ENCODE data around the gene NPPA. TPM values are rescaled to one million over a fixed set of nuclear protein-coding genes. Genes with fewer than 3 reads are reported as not detected.

The NPPA gene
- polyA plus RNA-seq, 1 of the 3 experiments (the other 2 are of a cell fraction): not detected

- ChIA-PET POLR2A (interaction anchor here (2.2 kb wide), 1 partner anchor 28 kb away, joined by 14 read pairs; no protein-coding TSS in a partner anchor), CTCF (interaction anchor here (0.8 to 4.6 kb wide), 6 partner anchors 12 to 103 kb away, joined by 3 to 42 read pairs (median 4); partner anchors contain the start of gene NPPA)
- Histone ChIP-seq H3K79me2 (ENCODE audit: insufficient read depth) (no peaks in the 10 kb centered on the region), H3K36me3 (replicated peaks in 1 of 2; ENCODE audit: control insufficient read depth in 1 of 2, insufficient read depth in 2 of 2, low read length in 1 of 2) (no peaks in the 10 kb centered on the region), H3K4me2 (no peak overlapping the region), H3K9me3 (no peaks in the 10 kb centered on the region), H3K9ac (no peak overlapping the region), H3K27me3 (ENCODE audit: insufficient read depth) (0 out of 2 replicates have a peak, but pooled peaks cover 5% of the 10 kb centered on the region), H4K20me1 (ENCODE audit: insufficient read depth) (no peaks in the 10 kb centered on the region), H3K27ac (ENCODE audit: low read depth in 2 of 2, low read length in 1 of 2) (peak overlapping the region in 1 of 2 experiments; percentile 99; a peak in 2 of 4 replicates), H3K4me3 (ENCODE audit: low read depth in 2 of 2, low read length in 1 of 2) (no peak overlapping the region), H3K9me2 (no peaks in the 10 kb centered on the region), H3F3A (replicated peaks; ENCODE audit: insufficient read depth) (no peaks in the 10 kb centered on the region), H3K4me1 (ENCODE audit: control insufficient read depth in 1 of 2, insufficient read depth in 2 of 2, low read depth in 1 of 2, low read length in 1 of 2) (peaks cover 0 to 69% of the 10 kb centered on the region in 2 experiments; a peak in 2 of 4 replicates), H2AFZ (ENCODE audit: low read depth) (no peak overlapping the region)
- WGBS (ENCODE audit: low lambda C conversion rate): 63% methylated on average over 13 of the region's 28 CpGs
- no peak for DNase-seq
- TF ChIP-seq REST (IDR thresholded peaks at IDR 0.05; ENCODE audit: low read depth, low read length) (no peak), GATA2 (CRISPR knock-in tag; IDR thresholded peaks at IDR 0.05) (0 out of 2 replicates have a peak, but pooled peaks have one; percentile 16), RCOR1 (IDR thresholded peaks at IDR 0.05; ENCODE audit: low read length) (no peak), CTCF (IDR thresholded peaks at IDR 0.05) (no peak)
Observed at GRCh38 chr1:11879311-11880180, 32.0 kb upstream of the NPPA start.

- no peak overlapping the region for H3K9ac ChIP-seq
- DNase-seq: no peak
- H3K9me2 ChIP-seq: no peaks in the 10 kb centered on the region
- CTCF ChIA-PET: interaction anchor here (0.8 to 4.6 kb wide), 3 partner anchors 13 to 40 kb away, joined by 4 to 42 read pairs (median 10); partner anchors contain the start of gene NPPA
- no peaks in the 10 kb centered on the region for H4K20me1 ChIP-seq (ENCODE audit: insufficient read depth)
- H3K36me3 ChIP-seq (replicated peaks in 1 of 2; ENCODE audit: control insufficient read depth in 1 of 2, insufficient read depth in 2 of 2, low read length in 1 of 2): no peaks in the 10 kb centered on the region
- no peaks in the 10 kb centered on the region for H3K9me3 ChIP-seq
- peak overlapping the region in 1 of 2 experiments; percentile 99; a peak in 2 of 4 replicates for H3K27ac ChIP-seq (ENCODE audit: low read depth in 2 of 2, low read length in 1 of 2)
- no peak overlapping the region for H3K4me3 ChIP-seq (ENCODE audit: low read depth in 2 of 2, low read length in 1 of 2)
- WGBS (ENCODE audit: low lambda C conversion rate): no CpG with 5 or more reads among the region's 6 CpGs
- H3K79me2 ChIP-seq (ENCODE audit: insufficient read depth): no peaks in the 10 kb centered on the region
- H2AFZ ChIP-seq (ENCODE audit: low read depth): no peak overlapping the region
- H3K27me3 ChIP-seq (ENCODE audit: insufficient read depth): 0 out of 2 replicates have a peak, but pooled peaks cover 5% of the 10 kb centered on the region
- no peaks in the 10 kb centered on the region for H3F3A ChIP-seq (replicated peaks; ENCODE audit: insufficient read depth)
- POLR2A ChIA-PET: no interaction called here
- H3K4me1 ChIP-seq (ENCODE audit: control insufficient read depth in 1 of 2, insufficient read depth in 2 of 2, low read depth in 1 of 2, low read length in 1 of 2): peaks cover 0 to 76% of the 10 kb centered on the region in 2 experiments; a peak in 2 of 4 replicates
- no peak overlapping the region for H3K4me2 ChIP-seq
- TF ChIP-seq IRF3 (IDR thresholded peaks at IDR 0.05; ENCODE audit: low read depth, low read length) (no peak), USF2 (IDR thresholded peaks at IDR 0.05; ENCODE audit: borderline replicate concordance, low read depth, low read length) (no peak), NRF1 (IDR thresholded peaks at IDR 0.05; ENCODE audit: low read depth, low read length) (no peak), REST (IDR thresholded peaks at IDR 0.05; ENCODE audit: low read depth, low read length) (no peak), JUND (IDR thresholded peaks at IDR 0.05) (no peak), FOXM1 (IDR thresholded peaks at IDR 0.05; ENCODE audit: low read depth) (no peak), EZH2phosphoT487 (IDR thresholded peaks at IDR 0.05; ENCODE audit: borderline replicate concordance, low read depth) (no peak), GABPA (IDR thresholded peaks at IDR 0.05; ENCODE audit: low read depth) (no peak)
Observed at GRCh38 chr1:11878891-11879190, 31.3 kb upstream of the NPPA start.

Measured in SK-N-SH (cell line).